ENCODE results near the gene DCHS1.

Gene DCHS1

GRCh38 chr11:6596239-6596877 lies 59.3 kb downstream of the DCHS1 start:
- DNase-seq (ENCODE audit: low spot score), result no peak
- TF ChIP-seq CTCF (IDR thresholded peaks at IDR 0.05; ENCODE audit: extremely low read depth, missing control alignments), result no peak

- no peak for TF ChIP-seq CTCF (IDR thresholded peaks at IDR 0.05; ENCODE audit: extremely low read depth, missing control alignments)
Measured at GRCh38 chr11:6594142-6594768, 61.4 kb downstream of the DCHS1 start.

GRCh38 chr11:6588018-6588417 lies 67.6 kb downstream of the DCHS1 start:
- no peak for TF ChIP-seq CTCF (IDR thresholded peaks at IDR 0.05; ENCODE audit: extremely low read depth, missing control alignments)
- no peak for DNase-seq (ENCODE audit: low spot score)

More at GRCh38 chr11:6594142-6594768, 61.4 kb downstream of the DCHS1 start:
- no peak for DNase-seq (ENCODE audit: low spot score)

- TF ChIP-seq CTCF (IDR thresholded peaks at IDR 0.05; ENCODE audit: extremely low read depth, missing control alignments), result no peak
Measured at GRCh38 chr11:6587360-6587953, 68.2 kb downstream of the DCHS1 start.

GRCh38 chr11:6586434-6587359 lies 68.9 kb downstream of the DCHS1 start:
- DNase-seq (ENCODE audit: low spot score), result no peak
- TF ChIP-seq CTCF (IDR thresholded peaks at IDR 0.05; ENCODE audit: extremely low read depth, missing control alignments), result no peak

More at GRCh38 chr11:6587360-6587953, 68.2 kb downstream of the DCHS1 start:
- DNase-seq (ENCODE audit: low spot score), result no peak

- DNase-seq (ENCODE audit: low spot score), result no peak
- no peak for TF ChIP-seq CTCF (IDR thresholded peaks at IDR 0.05; ENCODE audit: extremely low read depth, missing control alignments)
Measured at GRCh38 chr11:6584528-6584927, 71.1 kb downstream of the DCHS1 start.

Data from GM20000 (cell line).